ENCODE data around the gene ZNF195. TPM values are rescaled to one million over a fixed set of nuclear protein-coding genes. Genes with fewer than 3 reads are reported as not detected.
"Not testable (repeated sequence)": the region's sequence is repeated elsewhere in the genome, so short reads cannot be mapped to it uniquely, and the experiment has no call there.

ZNF195 gene
- total RNA-seq, 1 donor from 2014 or later, result 54.8 TPM

DNA sequence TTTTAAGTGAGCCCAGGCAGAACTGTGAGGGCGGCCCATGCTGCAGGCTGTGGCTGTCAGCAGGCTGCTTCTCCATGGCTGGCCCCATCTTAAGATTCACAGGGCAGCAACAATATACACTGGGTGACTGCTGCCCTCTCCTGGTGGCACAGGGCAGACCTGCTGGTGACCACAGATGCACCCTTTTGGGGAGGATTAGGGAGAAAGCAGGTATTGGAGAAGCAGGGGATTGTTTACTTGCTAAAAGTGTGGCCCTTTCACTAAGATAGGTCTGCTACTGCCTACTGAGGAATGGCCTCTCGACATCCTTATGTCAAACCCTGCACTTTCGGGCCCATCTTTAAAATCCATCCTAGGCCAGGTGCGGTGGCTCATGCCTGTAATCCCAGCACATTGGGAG, 38.1 kb upstream of the ZNF195 start:
- H3K4me1 Mint-ChIP-seq; ATAC-seq (ENCODE audit: low read depth); H3K4me3 Mint-ChIP-seq; H3K9me3 Mint-ChIP-seq; H3K27ac Mint-ChIP-seq; CTCF ChIA-PET; H3K36me3 Mint-ChIP-seq (ENCODE audit: low read depth); POLR2A ChIA-PET; H3K27me3 Mint-ChIP-seq: not testable (repeated sequence)
- peak; percentile 44 for DNase-seq
- intact Hi-C loops (cut with micrococcal nuclease), result loop anchor here (10.0 kb wide), 1 partner anchor 382 kb away; no protein-coding TSS in a partner anchor

DNA sequence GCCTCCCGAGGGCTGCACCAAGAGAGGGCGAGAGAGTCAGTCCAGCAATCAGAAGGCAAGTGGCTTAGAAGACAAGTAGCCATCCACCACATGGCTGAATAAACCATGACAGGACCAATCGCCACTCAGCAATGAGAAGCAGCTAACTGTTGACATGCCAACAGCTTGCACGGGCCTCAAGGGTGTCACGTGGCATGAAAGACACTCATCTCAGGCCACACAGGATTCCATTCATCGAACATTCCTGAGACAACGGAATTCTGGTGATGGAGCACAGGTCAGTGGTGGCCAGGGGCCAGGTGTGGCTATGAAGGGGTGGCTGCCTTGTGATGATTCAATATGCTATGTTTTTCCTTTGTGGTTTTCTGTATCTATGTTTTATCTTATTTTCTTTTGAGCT, 36.4 kb upstream of the ZNF195 start:
- H3K36me3 Mint-ChIP-seq (ENCODE audit: low read depth); CTCF ChIA-PET; H3K9me3 Mint-ChIP-seq; H3K27me3 Mint-ChIP-seq; H3K27ac Mint-ChIP-seq; POLR2A ChIA-PET; DNase-seq; ATAC-seq (ENCODE audit: low read depth); H3K4me1 Mint-ChIP-seq; H3K4me3 Mint-ChIP-seq: not testable (repeated sequence)
- intact Hi-C loops (cut with micrococcal nuclease), result loop anchor here (10.0 kb wide), 1 partner anchor 380 kb away; no protein-coding TSS in a partner anchor

DNA sequence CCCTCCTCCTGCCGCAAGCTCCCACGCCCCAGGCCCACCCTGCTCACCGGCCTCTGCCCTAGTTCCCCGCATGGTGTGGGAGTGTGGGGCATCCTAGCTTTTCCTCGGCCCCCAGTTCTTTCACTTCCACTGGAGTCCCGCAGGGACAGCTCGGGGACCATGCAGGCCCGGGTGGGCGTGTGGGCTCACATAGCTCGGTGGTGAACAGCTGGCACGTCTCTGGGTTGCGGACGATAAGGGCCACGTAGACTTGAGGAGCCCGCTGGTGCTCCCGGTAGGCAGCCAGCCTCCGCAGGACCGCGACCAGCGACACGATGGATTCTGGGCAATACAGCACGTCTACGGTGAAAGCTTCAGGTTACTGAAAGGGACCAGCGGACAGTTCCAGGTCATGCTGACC, 34.7 kb upstream of the ZNF195 start:
- not testable (repeated sequence) for DNase-seq

DNA sequence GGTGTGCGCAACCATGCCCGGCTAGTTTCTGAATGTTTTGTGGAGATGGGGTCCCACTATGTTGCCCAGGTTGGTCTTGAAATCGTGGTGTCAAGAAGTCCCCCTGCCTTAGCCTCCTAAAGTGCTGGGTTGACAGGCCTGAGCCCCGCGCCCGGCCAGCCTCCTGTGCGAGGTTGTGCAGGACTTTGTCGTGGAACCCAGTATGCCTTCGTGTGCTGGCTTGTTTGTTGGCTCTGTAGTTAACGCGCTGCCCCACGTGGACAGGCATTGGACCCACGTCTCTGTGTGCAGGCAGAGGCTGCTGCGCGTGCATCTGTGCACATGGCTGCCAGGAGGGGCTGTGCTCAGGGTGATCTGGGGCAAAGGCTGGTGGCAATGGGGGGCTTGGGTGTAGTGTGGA, 33.9 kb upstream of the ZNF195 start:
- Mint-ChIP-seq H3K27ac (no peak overlapping the region), H3K36me3 (ENCODE audit: low read depth) (no peaks in the 10 kb centered on the region), H3K4me3 (no peak overlapping the region), H3K27me3 (no peaks in the 10 kb centered on the region), H3K4me1 (peaks cover 5% of the 10 kb centered on the region), H3K9me3 (no peaks in the 10 kb centered on the region)
- intact Hi-C loops (cut with micrococcal nuclease), result loop anchor here (10.0 kb wide), 1 partner anchor 378 kb away; no protein-coding TSS in a partner anchor
- ChIA-PET CTCF (no interaction called here), POLR2A (no interaction called here)
- TF ChIP-seq, protein P1, sequence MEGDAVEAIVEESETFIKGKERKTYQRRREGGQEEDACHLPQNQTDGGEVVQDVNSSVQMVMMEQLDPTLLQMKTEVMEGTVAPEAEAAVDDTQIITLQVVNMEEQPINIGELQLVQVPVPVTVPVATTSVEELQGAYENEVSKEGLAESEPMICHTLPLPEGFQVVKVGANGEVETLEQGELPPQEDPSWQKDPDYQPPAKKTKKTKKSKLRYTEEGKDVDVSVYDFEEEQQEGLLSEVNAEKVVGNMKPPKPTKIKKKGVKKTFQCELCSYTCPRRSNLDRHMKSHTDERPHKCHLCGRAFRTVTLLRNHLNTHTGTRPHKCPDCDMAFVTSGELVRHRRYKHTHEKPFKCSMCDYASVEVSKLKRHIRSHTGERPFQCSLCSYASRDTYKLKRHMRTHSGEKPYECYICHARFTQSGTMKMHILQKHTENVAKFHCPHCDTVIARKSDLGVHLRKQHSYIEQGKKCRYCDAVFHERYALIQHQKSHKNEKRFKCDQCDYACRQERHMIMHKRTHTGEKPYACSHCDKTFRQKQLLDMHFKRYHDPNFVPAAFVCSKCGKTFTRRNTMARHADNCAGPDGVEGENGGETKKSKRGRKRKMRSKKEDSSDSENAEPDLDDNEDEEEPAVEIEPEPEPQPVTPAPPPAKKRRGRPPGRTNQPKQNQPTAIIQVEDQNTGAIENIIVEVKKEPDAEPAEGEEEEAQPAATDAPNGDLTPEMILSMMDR (IDR thresholded peaks at IDR 0.05), result no peak
- DNase-seq, result no peak
- ATAC-seq (ENCODE audit: low read depth), result no peak

More for the DNA sequence above, 34.7 kb upstream of the ZNF195 start:
- intact Hi-C loops (cut with micrococcal nuclease), result loop anchor here (10.0 kb wide), 1 partner anchor 379 kb away; no protein-coding TSS in a partner anchor
- H3K4me1 Mint-ChIP-seq; H3K27me3 Mint-ChIP-seq; H3K27ac Mint-ChIP-seq; H3K4me3 Mint-ChIP-seq; ATAC-seq (ENCODE audit: low read depth); H3K36me3 Mint-ChIP-seq (ENCODE audit: low read depth); CTCF ChIA-PET; POLR2A ChIA-PET; H3K9me3 Mint-ChIP-seq: not testable (repeated sequence)

DNA sequence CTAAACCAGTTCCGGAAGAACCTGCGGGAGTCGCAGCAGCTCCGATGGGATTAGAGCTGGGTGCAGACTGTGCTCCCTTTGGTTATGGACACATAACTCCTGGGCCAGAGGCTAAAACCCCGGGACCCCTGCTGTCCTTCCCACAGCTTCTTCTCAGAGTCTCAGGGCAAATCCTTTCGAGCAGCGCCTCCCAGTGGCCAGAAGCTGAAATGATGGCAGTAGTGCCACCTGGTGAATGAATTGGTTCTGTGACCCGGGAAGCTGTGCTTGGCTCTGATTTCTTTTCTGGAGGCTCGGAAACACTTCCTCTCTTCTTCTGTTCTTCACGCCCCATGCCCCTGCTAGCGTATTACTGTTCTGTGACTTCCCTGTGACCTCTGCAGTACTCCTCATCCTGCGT, 29.8 kb upstream of the ZNF195 start:
- H3K27ac Mint-ChIP-seq; H3K9me3 Mint-ChIP-seq; ATAC-seq (ENCODE audit: low read depth); H3K4me1 Mint-ChIP-seq; H3K4me3 Mint-ChIP-seq; POLR2A ChIA-PET; H3K27me3 Mint-ChIP-seq; H3K36me3 Mint-ChIP-seq (ENCODE audit: low read depth): not testable (repeated sequence)
- DNase-seq, result peak; percentile 57
- CTCF ChIA-PET, result interaction anchor here (0.8 to 1.2 kb wide), 5 partner anchors 29 to 876 kb away, joined by 3 to 8 read pairs (median 4); partner anchors contain the start of gene ZNF195
- intact Hi-C loops (cut with micrococcal nuclease), result loop anchor here (2.0 to 10.0 kb wide), 3 partner anchors 30 to 876 kb away; partner anchors contain the start of gene ZNF195

DNA sequence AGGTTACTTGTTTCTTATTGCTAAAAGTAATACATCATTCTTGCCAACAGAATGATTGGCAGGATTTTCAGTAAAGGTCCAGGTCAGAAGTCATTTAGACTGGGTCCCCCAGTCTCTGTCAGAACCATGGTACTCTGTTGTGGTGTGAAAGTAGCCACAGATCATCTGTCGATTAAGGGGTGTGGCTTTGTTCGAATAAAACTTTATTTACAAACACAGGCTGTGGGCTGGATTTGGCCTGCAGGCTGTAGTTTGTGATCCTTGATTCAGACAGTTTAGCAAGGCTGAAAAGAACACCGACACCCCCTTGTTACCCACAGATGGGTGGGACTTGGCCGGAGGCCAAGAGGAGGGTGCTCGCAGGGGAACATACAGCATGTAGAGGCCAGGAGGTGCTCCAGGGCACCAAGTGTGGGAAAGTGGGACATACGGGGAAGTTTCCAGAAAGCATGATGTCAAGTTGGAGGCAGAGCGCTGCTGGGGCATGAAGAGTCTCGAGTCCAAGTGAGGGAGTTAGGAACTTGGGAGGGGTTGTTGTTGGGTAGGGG, 29.2 kb upstream of the ZNF195 start:
- H3K27ac Mint-ChIP-seq; H3K36me3 Mint-ChIP-seq (ENCODE audit: low read depth); H3K4me1 Mint-ChIP-seq; H3K27me3 Mint-ChIP-seq; H3K9me3 Mint-ChIP-seq; DNase-seq; POLR2A ChIA-PET; ATAC-seq (ENCODE audit: low read depth); H3K4me3 Mint-ChIP-seq: not testable (repeated sequence)
- CTCF ChIA-PET, result interaction anchor here (0.8 to 1.2 kb wide), 5 partner anchors 29 to 875 kb away, joined by 3 to 8 read pairs (median 4); partner anchors contain the start of gene ZNF195
- intact Hi-C loops (cut with micrococcal nuclease), result loop anchor here (2.0 to 10.0 kb wide), 3 partner anchors 29 to 875 kb away; partner anchors contain the start of gene ZNF195

DNA sequence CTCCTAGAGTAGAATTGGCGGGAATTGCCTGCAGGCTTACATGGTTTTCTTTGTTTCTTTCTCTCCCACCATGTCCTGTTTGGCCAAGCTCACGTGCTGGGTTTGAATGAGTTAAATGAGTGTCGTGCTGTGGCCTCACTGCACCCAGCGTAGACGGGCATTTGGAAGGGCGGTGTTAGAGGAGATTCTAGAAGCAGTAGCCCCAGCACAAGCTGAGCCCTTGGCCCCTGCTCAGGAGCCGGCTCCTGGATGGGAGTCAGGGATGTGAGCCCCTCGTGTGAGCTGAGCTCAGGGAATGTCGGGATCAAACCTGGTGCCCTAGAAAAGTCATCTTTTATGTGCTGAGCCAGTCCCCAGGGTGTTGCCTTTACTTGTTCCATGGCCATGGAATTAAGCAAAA, 28.0 kb upstream of the ZNF195 start:
- ATAC-seq (ENCODE audit: low read depth); H3K27ac Mint-ChIP-seq; H3K27me3 Mint-ChIP-seq; H3K36me3 Mint-ChIP-seq (ENCODE audit: low read depth); POLR2A ChIA-PET; H3K9me3 Mint-ChIP-seq; H3K4me1 Mint-ChIP-seq; DNase-seq; H3K4me3 Mint-ChIP-seq: not testable (repeated sequence)
- intact Hi-C loops (cut with micrococcal nuclease), result loop anchor here (10.0 kb wide), 1 partner anchor 62 kb away; no protein-coding TSS in a partner anchor
- CTCF ChIA-PET, result interaction anchor here (0.9 kb wide), 1 partner anchor 66 kb away, joined by 3 read pairs; no protein-coding TSS in a partner anchor

DNA sequence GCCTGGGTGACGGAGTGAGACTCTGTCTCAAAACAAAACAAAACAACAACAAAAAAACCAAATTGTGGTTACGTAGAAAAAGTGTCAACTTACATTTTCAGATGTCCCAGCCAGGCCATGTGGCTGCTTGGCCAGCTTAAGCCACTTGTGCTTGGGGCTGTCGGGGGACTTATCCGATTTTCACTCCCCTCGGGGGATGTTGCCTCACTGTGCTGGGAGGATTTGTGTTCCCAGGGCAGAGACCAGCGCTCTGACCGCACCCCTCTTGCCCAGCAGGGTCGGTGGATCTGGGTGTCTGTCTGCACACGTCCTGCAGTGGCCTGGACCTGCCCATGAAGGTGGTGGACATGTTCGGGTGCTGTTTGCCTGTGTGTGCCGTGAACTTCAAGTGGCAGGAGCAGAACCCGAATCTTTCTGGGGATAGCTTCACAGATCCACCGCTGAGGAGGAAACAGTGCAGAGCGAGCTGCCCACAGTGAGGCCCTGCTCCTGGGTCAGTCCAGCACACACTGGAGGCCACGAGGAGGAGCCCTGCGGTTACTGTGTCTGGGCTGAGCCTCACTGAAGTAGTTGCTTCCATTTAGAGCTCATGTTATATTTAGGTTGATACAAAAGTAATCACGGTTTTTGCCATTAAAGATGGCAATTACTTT, 27.4 kb upstream of the ZNF195 start:
- CTCF ChIA-PET; H3K4me3 Mint-ChIP-seq; H3K4me1 Mint-ChIP-seq; POLR2A ChIA-PET; H3K27me3 Mint-ChIP-seq; H3K9me3 Mint-ChIP-seq; H3K36me3 Mint-ChIP-seq (ENCODE audit: low read depth); ATAC-seq (ENCODE audit: low read depth); DNase-seq; H3K27ac Mint-ChIP-seq: not testable (repeated sequence)
- intact Hi-C loops (cut with micrococcal nuclease), result loop anchor here (10.0 kb wide), 1 partner anchor 62 kb away; no protein-coding TSS in a partner anchor

DNA sequence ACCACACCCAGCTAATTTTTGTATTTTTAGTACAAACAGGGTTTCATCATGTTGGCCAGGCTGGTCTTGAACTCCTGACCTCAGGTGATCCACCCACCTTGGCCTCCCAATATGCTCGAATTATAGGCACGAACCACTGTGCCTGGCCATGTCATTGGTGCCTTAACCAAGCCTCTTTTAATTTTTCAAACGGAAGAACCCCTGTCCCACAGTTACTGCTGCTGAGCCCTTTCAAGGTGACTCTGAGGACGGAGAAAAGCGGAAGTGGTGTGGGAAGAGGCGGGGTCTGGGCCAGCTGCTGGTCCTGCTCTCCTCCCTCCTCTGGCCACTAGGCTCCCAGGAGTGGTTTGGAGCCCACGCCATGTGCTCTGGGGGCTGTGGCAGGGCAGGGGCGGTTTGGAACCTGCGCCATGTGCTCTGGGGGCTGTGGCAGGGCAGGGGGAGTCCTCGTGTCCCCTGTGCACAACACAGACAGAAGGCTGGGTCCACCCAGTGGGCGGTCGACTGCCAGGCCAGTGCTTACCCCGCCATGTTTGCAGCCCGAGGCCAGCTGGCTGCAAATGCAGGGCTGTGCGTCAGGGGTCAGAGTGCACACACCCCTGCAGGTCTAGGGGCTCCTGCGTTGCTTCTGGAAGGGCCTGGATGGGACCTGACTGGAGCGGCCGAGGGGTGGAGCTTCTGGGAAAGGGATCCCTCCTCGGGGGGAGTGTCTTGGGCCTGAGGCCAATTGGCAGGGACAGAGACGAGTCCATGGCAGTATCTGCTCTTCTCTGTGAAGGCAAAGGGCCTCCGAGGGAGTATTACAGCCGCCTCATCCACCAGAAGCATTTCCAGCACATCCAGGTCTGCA, 25.4 kb upstream of the ZNF195 start:
- CTCF ChIA-PET; POLR2A ChIA-PET; DNase-seq; H3K4me1 Mint-ChIP-seq; ATAC-seq (ENCODE audit: low read depth); H3K27me3 Mint-ChIP-seq; H3K27ac Mint-ChIP-seq; H3K4me3 Mint-ChIP-seq; H3K9me3 Mint-ChIP-seq; H3K36me3 Mint-ChIP-seq (ENCODE audit: low read depth): not testable (repeated sequence)
- intact Hi-C loops (cut with micrococcal nuclease), result loop anchor here (10.0 kb wide), 1 partner anchor 60 kb away; no protein-coding TSS in a partner anchor

DNA sequence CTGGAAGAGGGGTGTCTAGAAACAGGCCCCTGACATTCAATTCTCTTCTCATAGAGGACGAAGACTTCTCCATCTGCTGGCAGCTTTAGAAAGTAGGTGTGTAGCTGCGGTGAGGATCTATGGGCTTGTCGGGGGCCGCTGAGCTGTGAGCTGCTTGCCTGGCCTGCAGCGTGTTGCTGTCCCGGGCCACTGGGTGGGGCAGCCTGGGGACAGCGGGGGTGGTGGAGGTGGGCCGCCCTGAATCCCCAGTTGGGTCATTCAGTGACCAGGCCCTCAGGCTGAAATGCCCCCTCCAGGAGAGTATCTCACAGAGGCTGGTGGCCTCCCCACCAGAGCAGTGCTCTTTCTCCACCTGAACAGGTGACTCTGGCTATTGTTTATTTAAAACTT, 23.9 kb upstream of the ZNF195 start:
- H3K9me3 Mint-ChIP-seq; H3K4me1 Mint-ChIP-seq; POLR2A ChIA-PET; H3K36me3 Mint-ChIP-seq (ENCODE audit: low read depth); DNase-seq; CTCF ChIA-PET; ATAC-seq (ENCODE audit: low read depth); H3K4me3 Mint-ChIP-seq; H3K27ac Mint-ChIP-seq; H3K27me3 Mint-ChIP-seq: not testable (repeated sequence)
- intact Hi-C loops (cut with micrococcal nuclease), result loop anchor here (10.0 kb wide), 1 partner anchor 58 kb away; no protein-coding TSS in a partner anchor

All from activated B cell treated with CpG ODN at 0.5 μM for 24 hours (primary cell).